GM12878 (cell line): ENCODE results near the gene LRRC61. TPM values are rescaled to one million over a fixed set of nuclear protein-coding genes. Genes with fewer than 3 reads are reported as not detected.
"Not testable (repeated sequence)": the region's sequence is repeated elsewhere in the genome, so short reads cannot be mapped to it uniquely, and the experiment has no call there.

Source experiments
- ATAC-seq: fragments of 200-7000 bp; cut with Tn5 transposase; 3 replicates; pipeline ENCODE4 v1.9.1; 2020; ENCODE audit warnings: mild to moderate bottlenecking, moderate library complexity
- BruUV-seq: library from RNA; stranded (reverse); fragments of 400-500 nt; replicated peaks from 2 replicates; lab custom pipeline; 2021; lab: Mats Ljungman, UMichigan
- CTCF ChIA-PET: fragments of 300-600 bp; sonication (Branson Sonifier 250); formaldehyde crosslinking; extraction: SDS; loops from one replicate; lab custom pipeline; 2021; ENCODE audit warnings: inconsistent platforms; lab: Yijun Ruan, JAX
- POLR2A ChIA-PET: fragments of 350-600 bp; formaldehyde crosslinking; extraction: SDS; loops from one replicate; lab custom pipeline; 2021; ENCODE audit warnings: inconsistent platforms; lab: Charles Lee
- RAD21 ChIA-PET: fragments of 300-600 bp; sonication (Branson Sonifier 250); formaldehyde crosslinking; loops from one replicate; lab custom pipeline; 2023; ENCODE audit warnings: antibody characterized with exemption; ENCODE audit not compliant: unreplicated experiment; lab: Charles Lee
- SMC1A ChIA-PET: fragments of 300-600 bp; sonication (Branson Sonifier 250); formaldehyde crosslinking; loops from one replicate; lab custom pipeline; 2023; ENCODE audit not compliant: unreplicated experiment, uncharacterized antibody; lab: Charles Lee
- DNase-seq: peaks from one replicate; pipeline ENCODE4 v3.0.0-alpha.2; 2011; ENCODE audit warnings: low read depth, low spot score
- FAIRE-seq: peaks from 3 replicates; lab custom pipeline; 2011; peaks lifted over from hg19 to GRCh38; lab: Jason Lieb, UNC
- H2AFZ ChIP-seq: 2 replicates; pipeline ENCODE4 v1.6.0; 2011; ENCODE audit warnings: low read depth, low read length, control low read depth; ENCODE audit not compliant: control insufficient read depth
- H3K27ac ChIP-seq: 2 replicates; pipeline ENCODE4 v1.5.1; 2011; ENCODE audit warnings: control low read depth; ENCODE audit not compliant: control insufficient read depth, insufficient read depth
- H3K27me3 ChIP-seq, 2 experiments: replicated peaks in 1 of 2; 2 replicates each; pipeline versions ENCODE4 v1.6.0 to v1.6.1; 2011; ENCODE audit warnings: low read length in 1 of 2; ENCODE audit not compliant: control insufficient read depth in 2 of 2, insufficient read depth in 2 of 2
- H3K36me3 ChIP-seq, 2 experiments: 2 replicates each; pipeline ENCODE4 v1.5.1; 2011; ENCODE audit warnings: low read length in 1 of 2; ENCODE audit not compliant: control insufficient read depth in 2 of 2, insufficient read depth in 2 of 2
- H3K4me1 ChIP-seq: 2 replicates; pipeline ENCODE4 v1.6.1; 2011; ENCODE audit warnings: mild to moderate bottlenecking, low read length, moderate library complexity, mixed read lengths; ENCODE audit not compliant: control insufficient read depth, insufficient read depth
- H3K4me2 ChIP-seq: 2 replicates; pipeline ENCODE4 v1.6.0; 2011; ENCODE audit warnings: control low read depth; ENCODE audit not compliant: control insufficient read depth, insufficient read depth
- H3K4me3 ChIP-seq: fragments of 200-600 bp; sonication (generic); 2 replicates; pipeline ENCODE4 v1.5.1; 2016
- H3K79me2 ChIP-seq: 2 replicates; pipeline ENCODE4 v1.6.0; 2011; ENCODE audit warnings: low read length; ENCODE audit not compliant: control insufficient read depth, insufficient read depth
- H3K9ac ChIP-seq: 2 replicates; pipeline ENCODE4 v1.8.0; 2011; ENCODE audit warnings: low read length, control low read depth, mixed read lengths; ENCODE audit not compliant: control insufficient read depth, insufficient read depth
- H3K9me3 ChIP-seq: replicated peaks from 3 replicates; pipeline ENCODE4 v1.5.1; 2011; ENCODE audit warnings: mild to moderate bottlenecking, low read length; ENCODE audit not compliant: control insufficient read depth, insufficient read depth
- H4K20me1 ChIP-seq: 2 replicates; pipeline ENCODE4 v1.6.0; 2011; ENCODE audit not compliant: control insufficient read depth, insufficient read depth
- WGBS: methylation state at CpG from one replicate; pipeline ENCODE4 v1.1.6; 2016; ENCODE audit warnings: low lambda C conversion rate; ENCODE audit not compliant: insufficient replicate concordance, insufficient coverage; ENCODE audit errors: missing lambda C conversion rate; 5-methylcytosine and 5-hydroxymethylcytosine counted together
- in situ Hi-C: fragments of 300-500 bp; cut with MboI; formaldehyde crosslinking; loops from 9 replicates; pipeline ENCODE4 v1.14.3; 2018; ENCODE audit warnings: mixed read lengths
- intact Hi-C: fragments of 100-400 bp; cut with micrococcal nuclease; formaldehyde crosslinking; loops from one replicate; pipeline ENCODE4 v1.14.2; 2022; ENCODE audit not compliant: unreplicated experiment
- polyA plus RNA-seq, 11 experiments: library from polyadenylated mRNA; depleted of rRNA in 4 of 11; unstranded in 6 of 11; stranded (reverse) in 5 of 11; fragments of >200 nt; fragmentation: Nextera tagmentation in 4 of 11; fragmentation: Illumina TruSeq in 1 of 11; extraction: Ambion mirVana in 4 of 11; extraction: Trizol in 1 of 11; gene quantifications; 1 replicate in 1 of 11; 2 replicates in 10 of 11; pipeline versions ENCODE4 v1.2.1 to v1.2.3, GENCODE V29; 2011 to 2016; ENCODE audit warnings: inconsistent platforms in 2 of 11, missing spikeins in 2 of 11, low read depth in 1 of 11
- total RNA-seq, 4 experiments: library from RNA; depleted of rRNA in 3 of 4; stranded (reverse); fragments of >200 nt in 3 of 4; fragmentation: Illumina TruSeq in 1 of 4; extraction: Trizol in 1 of 4; gene quantifications; 2 replicates each; pipeline versions ENCODE4 v1.2.1 to v1.2.3, GENCODE V29; 2013 to 2021

LRRC61 gene
- total and polyA plus RNA-seq, 10 of the 15 experiments (the other 5 are each of a cell fraction or from before 2014, with no cell fraction given) = 1.4 to 54.2 (median 21.8) TPM

DNA sequence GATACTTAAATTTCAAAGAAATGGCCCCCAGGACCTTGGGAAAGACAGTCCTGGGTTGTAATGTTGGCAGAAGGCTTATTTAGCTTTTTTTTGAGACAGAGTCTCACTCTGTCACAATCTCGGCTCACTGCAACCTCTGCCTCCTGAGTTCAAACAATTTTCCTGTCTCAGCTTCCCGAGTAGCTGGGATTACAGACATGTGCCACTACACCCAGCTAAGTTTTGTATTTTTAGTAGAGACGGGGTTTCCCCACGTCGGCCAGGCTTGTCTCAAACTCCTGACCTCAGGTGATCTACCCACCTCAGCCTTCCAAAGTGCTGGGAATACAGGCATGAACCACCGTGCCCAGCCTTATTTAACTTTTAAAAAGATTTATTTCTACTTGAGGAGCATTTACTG lies 62.7 kb downstream of the LRRC61 start:
- RAD21 ChIA-PET = interaction anchor here (1.0 to 1.7 kb wide), 3 partner anchors 12 to 19 kb away, joined by 4 to 5 read pairs (median 4); no protein-coding TSS in a partner anchor
- SMC1A ChIA-PET = interaction anchor here (0.8 to 4.7 kb wide), 8 partner anchors 10 to 47 kb away, joined by 3 to 37 read pairs (median 4); no protein-coding TSS in a partner anchor
- H2AFZ ChIP-seq, intact Hi-C loops, in situ Hi-C loops, H3K9ac ChIP-seq, ATAC-seq, H3K27me3 ChIP-seq, H3K4me2 ChIP-seq, BruUV-seq, FAIRE-seq, H4K20me1 ChIP-seq, H3K9me3 ChIP-seq, DNase-seq, H3K4me3 ChIP-seq: not testable (repeated sequence)
- POLR2A ChIA-PET = interaction anchor here (0.9 to 2.3 kb wide), 5 partner anchors 16 to 45 kb away, joined by 3 to 6 read pairs (median 4); a partner anchor contains a TSS
- 35% methylated on average over 6 of the region's 6 CpGs for WGBS
- CTCF ChIA-PET = interaction anchor here (0.7 to 2.6 kb wide), 7 partner anchors 12 to 48 kb away, joined by 3 to 12 read pairs (median 3); no protein-coding TSS in a partner anchor
- H3K27ac ChIP-seq = peak overlapping the region; percentile 37
- H3K4me1 ChIP-seq = peaks cover 40% of the 10 kb centered on the region
- H3K79me2 ChIP-seq = peaks cover 37% of the 10 kb centered on the region
- H3K36me3 ChIP-seq = peaks cover 6 to 11% of the 10 kb centered on the region in 2 experiments; a peak in 3 of 4 replicates

Other genes with a start within 250 kb of the LRRC61 start
- gene ACTR3C, start 190 bp downstream of the LRRC61 start, total RNA-seq (2014; rRNA removed) = 8.6 and 8.9 TPM in 2 replicates
- gene ACTR3C, start 190 bp downstream of the LRRC61 start, total RNA-seq (2014; rRNA removed; fragmentation: Illumina TruSeq; extraction: Trizol) = 6.1 and 6.3 TPM in 2 replicates
- gene ACTR3C, start 190 bp downstream of the LRRC61 start, total RNA-seq (2021) = 3.5 and 6.5 TPM in 2 replicates
- 7.4 and 8.6 TPM in 2 replicates for gene ACTR3C, start 190 bp downstream of the LRRC61 start, polyA plus RNA-seq (2011; rRNA removed)
- 3.3 and 3.4 TPM in 2 replicates for gene ACTR3C, start 190 bp downstream of the LRRC61 start, polyA plus RNA-seq (2014; fragmentation: Illumina TruSeq; extraction: Trizol)
- gene ACTR3C, start 190 bp downstream of the LRRC61 start, polyA plus RNA-seq (2014; fragmentation: Nextera tagmentation; extraction: Ambion mirVana) = 1 to 10 TPM; 2.0 to 2.7 TPM
- 5.3 and 5.6 TPM in 2 replicates for gene ACTR3C, start 190 bp downstream of the LRRC61 start, polyA plus RNA-seq (2014; rRNA removed)
- 10 to 100 TPM in 1 of 2 experiments, 1 to 10 TPM in 1; 6.6 to 10.2 TPM for gene ACTR3C, start 190 bp downstream of the LRRC61 start, polyA plus RNA-seq (2016; fragmentation: Nextera tagmentation; extraction: Ambion mirVana)
- gene RARRES2, start 18.3 kb downstream of the LRRC61 start, total RNA-seq (2014; rRNA removed) = 0.23 and 0.33 TPM in 2 replicates
- not detected in 2 replicates for gene RARRES2, start 18.3 kb downstream of the LRRC61 start, total RNA-seq (2014; rRNA removed; fragmentation: Illumina TruSeq; extraction: Trizol)
- gene RARRES2, start 18.3 kb downstream of the LRRC61 start, total RNA-seq (2021) = 0.96 and 2.2 TPM in 2 replicates
- gene RARRES2, start 18.3 kb downstream of the LRRC61 start, polyA plus RNA-seq (2011; rRNA removed) = not detected in 2 replicates
- 0.29 TPM in 1 of 2 replicates, not detected in the other for gene RARRES2, start 18.3 kb downstream of the LRRC61 start, polyA plus RNA-seq (2014; fragmentation: Illumina TruSeq; extraction: Trizol)
- gene RARRES2, start 18.3 kb downstream of the LRRC61 start, polyA plus RNA-seq (2014; fragmentation: Nextera tagmentation; extraction: Ambion mirVana) = under 1 TPM in 1 of 2 experiments, not detected in 1; 0.13 TPM
- gene RARRES2, start 18.3 kb downstream of the LRRC61 start, polyA plus RNA-seq (2014; rRNA removed) = 0.18 and 0.41 TPM in 2 replicates
- gene RARRES2, start 18.3 kb downstream of the LRRC61 start, polyA plus RNA-seq (2016; fragmentation: Nextera tagmentation; extraction: Ambion mirVana) = under 1 TPM; 0.40 to 1.00 TPM
- gene REPIN1, start 45.5 kb downstream of the LRRC61 start, total RNA-seq (2014; rRNA removed) = 111 and 122 TPM in 2 replicates
- 32.1 and 38.7 TPM in 2 replicates for gene REPIN1, start 45.5 kb downstream of the LRRC61 start, total RNA-seq (2014; rRNA removed; fragmentation: Illumina TruSeq; extraction: Trizol)
- 161 and 172 TPM in 2 replicates for gene REPIN1, start 45.5 kb downstream of the LRRC61 start, total RNA-seq (2021)
- 56.3 and 88.0 TPM in 2 replicates for gene REPIN1, start 45.5 kb downstream of the LRRC61 start, polyA plus RNA-seq (2011; rRNA removed)
- gene REPIN1, start 45.5 kb downstream of the LRRC61 start, polyA plus RNA-seq (2014; fragmentation: Illumina TruSeq; extraction: Trizol) = 22.3 and 47.3 TPM in 2 replicates
- 10 to 100 TPM in 1 of 2 experiments, 1 to 10 TPM in 1; 5.1 to 12.6 TPM for gene REPIN1, start 45.5 kb downstream of the LRRC61 start, polyA plus RNA-seq (2014; fragmentation: Nextera tagmentation; extraction: Ambion mirVana)
- 139 and 159 TPM in 2 replicates for gene REPIN1, start 45.5 kb downstream of the LRRC61 start, polyA plus RNA-seq (2014; rRNA removed)
- 10 to 100 TPM; 66.4 to 87.4 TPM for gene REPIN1, start 45.5 kb downstream of the LRRC61 start, polyA plus RNA-seq (2016; fragmentation: Nextera tagmentation; extraction: Ambion mirVana)
- gene ZNF775, start 56.0 kb downstream of the LRRC61 start, total RNA-seq (2014; rRNA removed) = 7.2 and 11.0 TPM in 2 replicates
- 2.3 and 2.8 TPM in 2 replicates for gene ZNF775, start 56.0 kb downstream of the LRRC61 start, total RNA-seq (2014; rRNA removed; fragmentation: Illumina TruSeq; extraction: Trizol)
- gene ZNF775, start 56.0 kb downstream of the LRRC61 start, total RNA-seq (2021) = 12.1 and 14.3 TPM in 2 replicates
- 1.8 and 3.6 TPM in 2 replicates for gene ZNF775, start 56.0 kb downstream of the LRRC61 start, polyA plus RNA-seq (2011; rRNA removed)
- gene ZNF775, start 56.0 kb downstream of the LRRC61 start, polyA plus RNA-seq (2014; fragmentation: Illumina TruSeq; extraction: Trizol) = 0.32 and 0.71 TPM in 2 replicates
- gene ZNF775, start 56.0 kb downstream of the LRRC61 start, polyA plus RNA-seq (2014; fragmentation: Nextera tagmentation; extraction: Ambion mirVana) = under 1 TPM; 0.05 to 0.46 TPM
- 9.7 and 11.8 TPM in 2 replicates for gene ZNF775, start 56.0 kb downstream of the LRRC61 start, polyA plus RNA-seq (2014; rRNA removed)
- 1 to 10 TPM in 1 of 2 experiments, under 1 TPM in 1; 0.62 to 1.4 TPM for gene ZNF775, start 56.0 kb downstream of the LRRC61 start, polyA plus RNA-seq (2016; fragmentation: Nextera tagmentation; extraction: Ambion mirVana)
- 3.7 and 4.5 TPM in 2 replicates for gene GIMAP8, start 127.3 kb downstream of the LRRC61 start, total RNA-seq (2014; rRNA removed)
- gene GIMAP8, start 127.3 kb downstream of the LRRC61 start, total RNA-seq (2014; rRNA removed; fragmentation: Illumina TruSeq; extraction: Trizol) = 5.7 TPM in 2 replicates
- gene GIMAP8, start 127.3 kb downstream of the LRRC61 start, total RNA-seq (2021) = 5.7 and 6.2 TPM in 2 replicates
- gene GIMAP8, start 127.3 kb downstream of the LRRC61 start, polyA plus RNA-seq (2011; rRNA removed) = 9.7 and 12.6 TPM in 2 replicates
- gene GIMAP8, start 127.3 kb downstream of the LRRC61 start, polyA plus RNA-seq (2014; fragmentation: Illumina TruSeq; extraction: Trizol) = 7.9 and 8.3 TPM in 2 replicates
- 1 to 10 TPM in 1 of 2 experiments, under 1 TPM in 1; 0.66 to 2.6 TPM for gene GIMAP8, start 127.3 kb downstream of the LRRC61 start, polyA plus RNA-seq (2014; fragmentation: Nextera tagmentation; extraction: Ambion mirVana)
- 6.0 and 7.0 TPM in 2 replicates for gene GIMAP8, start 127.3 kb downstream of the LRRC61 start, polyA plus RNA-seq (2014; rRNA removed)
- gene GIMAP8, start 127.3 kb downstream of the LRRC61 start, polyA plus RNA-seq (2016; fragmentation: Nextera tagmentation; extraction: Ambion mirVana) = 1 to 10 TPM; 2.0 to 2.2 TPM
- gene GIMAP7, start 191.5 kb downstream of the LRRC61 start, total RNA-seq (2014; rRNA removed) = 2.7 and 2.8 TPM in 2 replicates
- gene GIMAP7, start 191.5 kb downstream of the LRRC61 start, total RNA-seq (2014; rRNA removed; fragmentation: Illumina TruSeq; extraction: Trizol) = 4.5 and 5.1 TPM in 2 replicates
- 3.4 and 3.9 TPM in 2 replicates for gene GIMAP7, start 191.5 kb downstream of the LRRC61 start, total RNA-seq (2021)
- gene GIMAP7, start 191.5 kb downstream of the LRRC61 start, polyA plus RNA-seq (2011; rRNA removed) = 4.9 and 7.4 TPM in 2 replicates
- 7.4 and 10.2 TPM in 2 replicates for gene GIMAP7, start 191.5 kb downstream of the LRRC61 start, polyA plus RNA-seq (2014; fragmentation: Illumina TruSeq; extraction: Trizol)
- 10 to 100 TPM; 14.1 to 16.6 TPM for gene GIMAP7, start 191.5 kb downstream of the LRRC61 start, polyA plus RNA-seq (2014; fragmentation: Nextera tagmentation; extraction: Ambion mirVana)
- gene GIMAP7, start 191.5 kb downstream of the LRRC61 start, polyA plus RNA-seq (2014; rRNA removed) = 3.5 and 3.7 TPM in 2 replicates
- 1 to 10 TPM; 5.8 to 6.8 TPM for gene GIMAP7, start 191.5 kb downstream of the LRRC61 start, polyA plus RNA-seq (2016; fragmentation: Nextera tagmentation; extraction: Ambion mirVana)
- gene GIMAP4, start 244.0 kb downstream of the LRRC61 start, total RNA-seq (2014; rRNA removed) = 0.11 and 0.98 TPM in 2 replicates
- gene GIMAP4, start 244.0 kb downstream of the LRRC61 start, total RNA-seq (2014; rRNA removed; fragmentation: Illumina TruSeq; extraction: Trizol) = 0.28 and 0.40 TPM in 2 replicates
- 0.54 and 1.0 TPM in 2 replicates for gene GIMAP4, start 244.0 kb downstream of the LRRC61 start, total RNA-seq (2021)
- gene GIMAP4, start 244.0 kb downstream of the LRRC61 start, polyA plus RNA-seq (2011; rRNA removed) = 1.5 and 2.5 TPM in 2 replicates
- gene GIMAP4, start 244.0 kb downstream of the LRRC61 start, polyA plus RNA-seq (2014; fragmentation: Illumina TruSeq; extraction: Trizol) = 0.43 and 1.5 TPM in 2 replicates
- under 1 TPM in 1 of 2 experiments, not detected in 1; 0.29 TPM for gene GIMAP4, start 244.0 kb downstream of the LRRC61 start, polyA plus RNA-seq (2014; fragmentation: Nextera tagmentation; extraction: Ambion mirVana)
- gene GIMAP4, start 244.0 kb downstream of the LRRC61 start, polyA plus RNA-seq (2014; rRNA removed) = 0.06 and 0.65 TPM in 2 replicates
- under 1 TPM; 0.11 to 0.32 TPM for gene GIMAP4, start 244.0 kb downstream of the LRRC61 start, polyA plus RNA-seq (2016; fragmentation: Nextera tagmentation; extraction: Ambion mirVana)